KOPT-K1 (cell line): ENCODE results near the gene PREP.

Experiments
- H3K27ac ChIP-seq: fragments of 200-600 bp; sonication (generic); 2 replicates; pipeline ENCODE4 v1.5.1; 2016; ENCODE audit warnings: antibody characterized with exemption, mild to moderate bottlenecking, low read depth, low read length; ENCODE audit not compliant: poor library complexity, severe bottlenecking
- H3K36me3 ChIP-seq: fragments of 200-600 bp; sonication (generic); 2 replicates; pipeline ENCODE4 v1.5.1; 2017; ENCODE audit warnings: antibody characterized with exemption, mild to moderate bottlenecking, low read length, moderate library complexity; ENCODE audit not compliant: insufficient read depth
- H3K9me3 ChIP-seq: fragments of 200-600 bp; sonication (generic); 2 replicates; pipeline ENCODE4 v1.5.1; 2017; ENCODE audit warnings: antibody characterized with exemption, low read length, mild to moderate bottlenecking; ENCODE audit not compliant: insufficient read depth, poor library complexity, severe bottlenecking

PREP gene

DNA sequence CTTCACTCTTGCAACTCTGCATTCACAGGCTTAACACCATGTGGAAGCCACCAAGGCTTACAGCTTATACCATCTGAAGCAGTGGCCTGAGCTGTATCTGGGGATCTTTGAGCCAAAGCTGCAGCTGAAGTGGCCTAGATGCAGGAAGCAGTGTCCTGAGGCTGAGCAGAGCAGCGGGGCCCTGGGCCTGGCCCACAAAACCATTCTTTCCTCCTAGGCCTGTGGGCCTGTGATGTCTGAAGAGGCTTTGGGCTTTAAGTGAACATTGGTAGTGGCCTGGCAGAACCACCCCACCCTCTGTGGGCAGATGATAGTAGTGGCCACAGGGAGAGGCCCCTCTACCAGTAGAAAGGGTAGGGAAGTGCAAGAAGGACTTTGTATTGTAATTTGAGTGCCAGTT, 6.9 kb upstream of the PREP start:
- Histone ChIP-seq H3K36me3 (no peaks in the 10 kb centered on the region), H3K9me3 (peaks cover 23% of the 10 kb centered on the region), H3K27ac (no peak overlapping the region)

DNA sequence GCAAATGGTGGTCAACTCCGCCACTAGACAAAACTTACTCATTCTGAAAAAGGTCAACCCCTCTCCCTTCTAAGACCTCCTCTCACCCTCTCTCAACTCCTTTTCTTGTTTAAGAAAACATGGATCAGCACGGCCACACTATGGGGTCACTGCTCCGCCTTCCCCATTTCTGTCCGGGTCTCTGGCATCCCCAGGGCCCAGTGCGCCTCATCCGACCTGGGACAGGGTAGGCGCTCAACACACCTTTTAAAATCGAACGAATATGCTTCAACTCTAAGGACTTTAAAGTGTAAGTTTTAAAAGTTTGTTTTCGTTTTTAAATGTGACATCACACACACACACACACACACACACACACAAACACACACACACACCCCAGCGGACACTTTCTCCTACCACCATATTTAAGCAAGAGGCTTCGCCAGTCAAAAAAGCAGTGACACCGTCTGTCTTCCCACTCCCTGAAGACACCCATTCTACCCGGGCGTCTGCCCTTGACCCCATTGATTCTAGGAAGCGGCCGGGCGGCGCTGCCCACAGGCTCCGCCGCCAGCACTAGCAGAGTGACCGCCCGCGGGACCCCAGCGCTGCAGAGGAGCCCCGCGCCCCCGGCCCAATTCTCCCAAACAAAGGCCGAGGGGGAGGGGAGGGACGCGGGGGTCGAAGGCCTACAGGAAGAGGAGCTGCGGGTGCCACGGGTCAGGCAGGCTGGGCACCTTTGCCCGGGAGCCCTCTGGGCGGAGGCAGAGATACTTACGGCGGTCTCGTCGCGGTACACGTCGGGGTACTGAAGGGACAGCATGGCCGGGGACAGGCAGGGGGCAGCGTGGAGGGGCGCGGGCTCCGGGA, 568 bp downstream of the PREP start:
- no peaks in the 10 kb centered on the region for H3K9me3 ChIP-seq
- H3K27ac ChIP-seq: peak overlapping the region; percentile 81
- H3K36me3 ChIP-seq: 0 out of 2 replicates have a peak, but pooled peaks cover 5% of the 10 kb centered on the region

DNA sequence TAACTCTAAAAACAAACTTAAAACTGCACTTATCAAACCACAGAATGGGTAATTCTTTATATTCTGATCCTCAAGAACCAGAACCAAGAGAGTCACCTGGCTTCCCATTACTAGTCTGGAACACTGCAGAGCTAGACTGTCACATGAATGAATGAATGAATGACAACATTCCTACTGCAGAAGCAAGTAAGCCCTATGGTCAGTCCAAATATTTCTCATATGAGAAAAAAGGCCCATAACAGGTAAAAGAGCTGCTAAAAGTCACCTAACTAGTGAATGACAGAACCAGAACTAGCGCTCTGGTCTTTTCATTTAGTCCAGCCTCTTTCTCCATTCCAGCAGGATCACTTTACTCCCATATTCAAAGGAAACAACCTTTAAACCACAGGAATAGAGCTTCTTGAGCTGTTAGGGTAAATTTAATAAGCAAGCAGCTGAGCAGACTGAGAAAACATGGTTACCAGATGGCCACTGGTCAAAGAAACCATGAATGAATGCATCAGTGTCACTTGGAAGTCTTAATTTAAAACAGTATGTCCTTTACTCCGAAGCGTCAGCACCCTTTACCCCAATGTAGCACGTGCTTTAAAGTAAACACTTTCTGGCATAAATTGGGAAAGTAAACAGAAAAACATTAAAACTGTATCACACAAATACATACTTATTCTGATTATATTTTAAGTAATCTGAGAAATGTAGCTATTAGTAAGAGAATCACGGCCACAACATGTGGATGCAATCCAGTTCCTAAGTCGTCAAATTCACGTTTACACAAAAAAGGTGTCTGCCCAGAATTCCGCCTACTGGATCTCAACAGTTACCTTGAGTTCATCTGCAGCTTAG, 1.4 kb downstream of the PREP start:
- Histone ChIP-seq H3K9me3 (no peaks in the 10 kb centered on the region), H3K36me3 (peaks cover 12% of the 10 kb centered on the region), H3K27ac (peak overlapping the region; percentile 81)

DNA sequence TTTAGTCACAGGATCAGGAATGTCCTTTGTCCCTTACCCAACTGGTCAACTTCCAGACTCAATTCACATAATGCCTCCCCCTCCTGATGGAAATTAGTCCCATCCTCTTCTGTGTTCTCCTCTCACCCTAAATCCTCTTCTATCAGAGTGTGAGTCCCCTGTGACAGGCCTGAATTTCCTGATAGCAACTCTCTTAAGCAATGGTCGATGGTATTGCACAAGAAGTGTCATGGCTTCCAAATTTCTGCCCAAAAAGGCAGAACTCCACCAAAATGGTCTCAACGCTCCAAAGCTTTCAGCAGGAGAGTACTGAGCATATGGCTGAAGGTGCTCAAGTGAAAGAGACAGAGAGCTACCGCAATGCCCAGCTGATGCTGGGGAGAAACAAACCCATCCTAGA, 2.4 kb downstream of the PREP start:
- peaks cover 22% of the 10 kb centered on the region for H3K36me3 ChIP-seq
- H3K9me3 ChIP-seq: no peaks in the 10 kb centered on the region
- H3K27ac ChIP-seq: no peak overlapping the region

DNA sequence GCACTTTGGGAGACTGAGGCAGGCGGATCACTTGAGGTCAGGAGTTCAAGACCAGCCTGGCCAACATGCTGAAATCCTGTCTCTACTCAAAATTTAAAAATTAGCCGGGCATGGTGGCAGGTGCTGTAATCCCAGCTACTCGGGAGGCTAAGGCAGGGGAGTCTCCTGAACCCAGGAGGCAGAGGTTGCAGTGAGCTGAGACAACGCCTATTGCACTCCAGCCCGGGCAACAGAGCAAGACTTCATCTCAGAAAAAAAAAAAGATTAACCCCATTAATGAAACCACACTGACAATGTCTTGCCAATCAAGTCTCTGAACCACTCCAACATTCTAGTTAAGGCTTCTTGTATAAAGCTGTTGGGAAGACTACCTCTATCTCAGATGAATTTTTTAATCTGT, 4.0 kb downstream of the PREP start:
- H3K36me3 ChIP-seq: peaks cover 35% of the 10 kb centered on the region
- no peaks in the 10 kb centered on the region for H3K9me3 ChIP-seq
- no peak overlapping the region for H3K27ac ChIP-seq

DNA sequence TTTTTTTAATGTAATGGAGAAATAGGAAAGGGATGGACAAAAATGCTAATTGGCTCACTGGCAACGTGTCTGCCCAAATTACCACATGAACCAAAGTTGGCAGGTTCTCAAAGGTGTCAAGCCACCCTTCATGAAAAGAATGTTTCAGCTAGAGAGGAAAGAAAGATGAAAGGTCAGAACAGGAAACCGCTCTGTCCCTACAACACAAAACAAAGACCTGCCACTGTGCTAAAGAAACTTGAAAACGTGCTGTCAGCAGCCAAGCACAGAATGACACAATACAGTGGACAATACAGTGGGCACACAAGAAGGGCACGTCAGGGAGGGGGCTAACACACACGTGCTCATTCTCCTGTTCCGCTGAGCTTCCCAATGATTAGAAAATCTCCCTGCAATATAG, 4.9 kb downstream of the PREP start:
- Histone ChIP-seq H3K27ac (no peak overlapping the region), H3K36me3 (peaks cover 43% of the 10 kb centered on the region), H3K9me3 (no peaks in the 10 kb centered on the region)

DNA sequence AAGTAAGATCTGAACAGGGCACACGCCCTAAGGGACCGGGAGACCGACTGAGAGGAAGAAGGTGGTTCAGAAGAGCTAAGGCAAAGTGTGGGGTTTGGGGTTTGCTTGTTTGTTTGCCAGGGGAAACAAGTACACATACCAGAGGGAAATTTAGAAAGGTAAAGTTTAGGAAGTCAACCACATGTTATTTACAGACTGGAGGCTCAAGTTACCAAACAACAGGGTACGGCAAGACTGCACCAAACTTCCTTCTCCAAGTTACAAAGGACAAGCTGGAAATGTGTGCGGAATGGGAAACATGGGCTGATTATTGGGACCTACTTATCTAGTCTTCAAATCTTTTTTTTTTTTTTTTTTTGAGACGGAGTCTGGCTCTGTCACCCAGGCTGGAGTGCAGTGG, 11.2 kb downstream of the PREP start:
- Histone ChIP-seq H3K36me3 (peaks cover 85% of the 10 kb centered on the region), H3K27ac (no peak overlapping the region)

DNA sequence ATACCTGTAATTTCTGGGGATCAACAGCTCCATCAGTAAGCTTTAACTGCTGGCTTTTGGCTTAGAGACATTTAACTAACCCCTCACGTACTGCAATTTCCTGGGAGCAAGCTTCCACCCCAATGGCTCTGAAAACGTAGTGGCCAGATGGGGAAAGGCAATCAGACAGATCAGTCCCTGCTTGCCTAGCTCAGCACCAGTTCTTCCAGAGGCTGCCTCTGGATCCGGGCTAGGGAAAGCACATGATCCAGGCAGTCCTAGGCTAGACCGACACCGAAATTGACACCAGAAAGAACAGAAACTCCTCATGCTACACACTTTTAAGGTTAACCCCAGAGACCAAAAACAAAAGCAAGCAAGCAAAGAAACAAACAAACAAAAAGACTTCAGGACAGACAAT, 13.3 kb downstream of the PREP start:
- H3K36me3 ChIP-seq: peaks cover 72% of the 10 kb centered on the region
- no peak overlapping the region for H3K27ac ChIP-seq
- no peaks in the 10 kb centered on the region for H3K9me3 ChIP-seq

More for the DNA sequence above, 11.2 kb downstream of the PREP start:
- H3K9me3 ChIP-seq: no peaks in the 10 kb centered on the region

DNA sequence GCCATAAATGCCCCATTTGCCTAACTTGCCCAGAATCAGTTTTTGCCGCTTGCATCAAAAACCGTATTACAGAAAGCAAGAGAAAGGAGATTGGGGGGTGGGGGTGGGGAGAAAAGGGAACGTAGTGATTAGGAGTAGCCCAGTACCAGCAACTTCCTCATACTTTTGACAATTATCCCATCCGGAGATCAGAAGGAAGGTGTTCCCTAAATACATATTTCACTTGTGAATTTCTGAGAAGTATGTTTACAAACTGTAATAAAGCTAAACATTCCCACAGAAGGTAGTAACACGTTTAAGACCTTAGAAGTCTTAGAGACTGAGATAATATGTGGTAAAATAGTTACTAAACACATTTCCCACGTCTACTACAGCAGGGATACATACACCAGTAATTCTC, 14.5 kb downstream of the PREP start:
- peaks cover 65% of the 10 kb centered on the region for H3K36me3 ChIP-seq
- no peak overlapping the region for H3K27ac ChIP-seq
- no peaks in the 10 kb centered on the region for H3K9me3 ChIP-seq

DNA sequence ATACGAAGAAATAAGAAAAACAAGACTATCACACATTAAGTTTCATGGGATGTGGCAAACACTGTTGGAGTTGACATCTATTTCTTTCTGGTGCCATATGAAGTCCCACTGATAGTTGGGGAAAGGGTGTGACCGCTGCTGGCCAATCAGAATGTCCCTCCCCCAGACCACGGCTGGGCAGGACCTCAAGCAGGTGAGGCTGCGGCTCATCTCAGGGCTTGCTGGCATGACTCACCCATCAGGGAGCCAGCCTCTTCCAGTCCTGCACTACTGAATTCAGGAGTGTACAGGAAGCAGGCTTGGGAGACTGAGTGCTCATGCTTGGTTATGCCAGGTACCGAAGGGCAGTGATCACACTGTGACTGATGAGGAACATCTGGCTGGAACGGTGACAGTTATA, 18.9 kb downstream of the PREP start:
- Histone ChIP-seq H3K9me3 (no peaks in the 10 kb centered on the region), H3K27ac (peak overlapping the region; percentile 47), H3K36me3 (peaks cover 28% of the 10 kb centered on the region)

DNA sequence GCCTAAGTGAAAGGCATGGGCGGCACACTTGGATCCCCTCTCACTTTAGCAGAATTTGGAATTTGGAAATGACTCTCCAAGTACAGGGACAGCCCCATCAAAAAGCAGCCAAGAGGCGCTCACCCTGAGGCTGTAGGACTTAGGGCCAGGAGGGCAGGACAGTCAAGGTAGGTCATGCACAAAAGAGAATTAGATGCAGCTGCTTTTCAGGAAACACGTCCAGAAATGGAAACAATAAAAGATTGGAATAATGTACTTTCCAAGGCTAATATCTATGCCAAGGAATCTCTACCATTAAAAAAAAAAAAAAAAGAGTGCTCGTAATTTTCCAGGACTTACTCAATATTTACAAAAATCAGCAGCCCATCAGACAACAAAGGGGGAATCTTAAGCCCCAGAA, 19.9 kb downstream of the PREP start:
- peak overlapping the region; percentile 47 for H3K27ac ChIP-seq
- no peaks in the 10 kb centered on the region for H3K9me3 ChIP-seq
- peaks cover 24% of the 10 kb centered on the region for H3K36me3 ChIP-seq

DNA sequence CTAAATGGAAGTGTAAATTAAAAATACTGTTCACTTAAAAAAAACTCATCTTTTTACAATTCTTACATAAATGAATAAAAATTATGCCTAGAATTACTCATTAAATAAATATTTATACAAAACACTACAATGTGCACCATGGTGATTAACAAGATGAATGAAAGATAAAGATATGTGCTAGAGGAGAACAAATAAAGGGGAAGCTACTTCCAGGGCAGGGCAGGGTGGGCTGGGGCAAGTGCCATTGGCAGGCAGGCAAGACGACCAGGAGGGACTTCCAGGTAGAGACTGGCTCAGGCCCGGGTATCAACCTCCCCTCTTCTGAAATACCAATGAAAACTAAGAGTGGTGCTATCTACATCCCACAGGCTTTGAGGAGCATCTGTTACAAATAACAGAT, 20.4 kb downstream of the PREP start:
- H3K36me3 ChIP-seq: peaks cover 20% of the 10 kb centered on the region
- no peak overlapping the region for H3K27ac ChIP-seq
- no peaks in the 10 kb centered on the region for H3K9me3 ChIP-seq

DNA sequence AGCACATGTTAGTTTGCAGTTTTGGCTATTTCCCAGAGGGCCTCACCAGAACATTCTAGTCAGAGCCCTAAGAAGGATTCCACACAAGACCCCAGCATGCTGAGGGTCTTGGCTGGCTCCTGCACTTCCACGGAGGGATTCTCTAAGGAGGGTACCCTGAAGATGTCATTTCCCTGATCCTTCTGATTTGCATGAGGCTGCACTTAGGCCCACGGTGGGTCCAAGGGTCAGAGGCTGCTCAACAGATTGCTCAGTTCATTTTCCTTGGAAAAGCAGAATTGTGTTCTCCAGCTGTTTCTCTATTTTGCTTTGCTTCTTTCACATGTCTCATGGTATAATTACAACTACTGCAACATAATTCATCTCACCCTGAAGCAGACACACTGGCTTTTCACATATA, 22.2 kb downstream of the PREP start:
- no peak overlapping the region for H3K27ac ChIP-seq
- no peaks in the 10 kb centered on the region for H3K9me3 ChIP-seq
- peaks cover 18% of the 10 kb centered on the region for H3K36me3 ChIP-seq

DNA sequence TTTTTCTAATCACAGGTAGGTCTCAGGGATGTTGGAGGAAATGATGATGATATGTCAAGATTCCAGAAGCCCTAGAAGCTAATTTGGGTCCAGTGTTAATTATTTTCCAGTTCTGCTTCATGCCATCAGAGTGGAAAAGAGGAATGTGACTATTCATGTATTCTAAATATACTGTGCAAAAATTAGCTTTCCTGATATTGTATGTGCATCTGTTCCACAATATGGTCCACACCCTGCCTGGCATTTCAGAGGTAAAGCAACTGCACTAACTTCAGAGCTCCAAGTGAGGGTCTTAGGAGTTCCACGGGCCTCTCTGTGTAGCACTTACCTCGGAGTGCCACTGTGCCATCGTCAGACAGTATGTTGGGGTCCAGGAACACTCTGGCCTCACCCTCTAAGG, 27.1 kb downstream of the PREP start:
- Histone ChIP-seq H3K27ac (no peak overlapping the region), H3K9me3 (no peaks in the 10 kb centered on the region), H3K36me3 (peaks cover 63% of the 10 kb centered on the region)

DNA sequence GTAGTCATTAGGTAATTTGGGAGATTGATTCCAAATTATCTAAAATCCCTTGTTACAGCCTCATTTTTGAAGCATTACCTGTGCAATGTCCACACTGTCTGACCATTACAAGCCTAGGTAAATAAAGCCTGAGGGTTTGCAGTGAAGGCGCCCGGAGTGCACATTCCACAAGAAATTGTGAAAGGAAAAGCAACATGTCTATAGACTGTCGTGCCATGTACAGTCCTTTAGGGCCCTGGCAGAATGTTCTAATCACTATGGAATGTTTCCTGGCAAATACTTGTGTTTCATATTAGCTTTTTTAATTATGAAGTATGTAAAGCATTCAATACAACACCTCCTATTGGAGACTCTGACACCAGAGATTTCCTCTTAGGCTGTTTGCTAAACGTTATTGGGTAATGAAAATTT, 28.9 kb downstream of the PREP start:
- Histone ChIP-seq H3K36me3 (peaks cover 77% of the 10 kb centered on the region), H3K27ac (no peak overlapping the region), H3K9me3 (no peaks in the 10 kb centered on the region)
